HuH-7 (cell line): Measurements from ENCODE around the gene FANCC.
"Not testable (repeated sequence)": the region's sequence is repeated elsewhere in the genome, so short reads cannot be mapped to it uniquely, and the experiment has no call there.

Experiments used
- DNase-seq: peaks from one replicate; pipeline ENCODE4 v3.0.0; 2011; ENCODE audit warnings: low spot score

Gene FANCC

GRCh38 chr9:95329061-95329460, 11.6 kb upstream of the FANCC start:
- not testable (repeated sequence) for DNase-seq

- no peak for DNase-seq
Measured at GRCh38 chr9:95327239-95327865, 9.8 kb upstream of the FANCC start.

- DNase-seq: no peak
Measured at GRCh38 chr9:95325221-95325620, 7.7 kb upstream of the FANCC start.

GRCh38 chr9:95317893-95318211, 343 bp upstream of the FANCC start:
- DNase-seq: no peak

- DNase-seq: peak; percentile 79
Measured at GRCh38 chr9:95316794-95317118, 753 bp downstream of the FANCC start.

GRCh38 chr9:95316274-95316673, 1.2 kb downstream of the FANCC start:
- peak; percentile 47 for DNase-seq

GRCh38 chr9:95315108-95315746, 2.3 kb downstream of the FANCC start:
- DNase-seq: peak; percentile 32

GRCh38 chr9:95313010-95313498, 4.5 kb downstream of the FANCC start:
- no peak for DNase-seq

GRCh38 chr9:95311961-95312360, 5.5 kb downstream of the FANCC start:
- DNase-seq: no peak

- DNase-seq: peak; percentile 30
Measured at GRCh38 chr9:95307538-95307937, 10.0 kb downstream of the FANCC start.

- no peak for DNase-seq
Measured at GRCh38 chr9:95306819-95307218, 10.7 kb downstream of the FANCC start.

- DNase-seq: no peak
Measured at GRCh38 chr9:95305770-95306492, 11.6 kb downstream of the FANCC start.

- DNase-seq: no peak
Measured at GRCh38 chr9:95302479-95302878, 15.0 kb downstream of the FANCC start.

- no peak for DNase-seq
Measured at GRCh38 chr9:95297760-95298159, 19.7 kb downstream of the FANCC start.

- no peak for DNase-seq
Measured at GRCh38 chr9:95297316-95297715, 20.2 kb downstream of the FANCC start.

GRCh38 chr9:95296761-95297160, 20.7 kb downstream of the FANCC start:
- no peak for DNase-seq

GRCh38 chr9:95293296-95293695, 24.2 kb downstream of the FANCC start:
- DNase-seq: not testable (repeated sequence)

GRCh38 chr9:95292226-95292625, 25.3 kb downstream of the FANCC start:
- no peak for DNase-seq

- DNase-seq: no peak
Measured at GRCh38 chr9:95286151-95286550, 31.4 kb downstream of the FANCC start.

- DNase-seq: no peak
Measured at GRCh38 chr9:95285307-95285706, 32.2 kb downstream of the FANCC start.

GRCh38 chr9:95284162-95285080, 33.1 kb downstream of the FANCC start:
- DNase-seq: no peak

GRCh38 chr9:95283673-95284072, 33.8 kb downstream of the FANCC start:
- DNase-seq: no peak
